ENCODE data around the gene SYTL2.

Gene SYTL2

GRCh38 chr11:85848006-85848405 lies 37.1 kb upstream of the SYTL2 start:
- TF ChIP-seq CTCF (IDR thresholded peaks at IDR 0.05), result no peak

GRCh38 chr11:85847436-85847835 lies 36.5 kb upstream of the SYTL2 start:
- no peak for TF ChIP-seq CTCF (IDR thresholded peaks at IDR 0.05)

- TF ChIP-seq CTCF (IDR thresholded peaks at IDR 0.05), result no peak
Measured at GRCh38 chr11:85845124-85845631, 34.2 kb upstream of the SYTL2 start.

GRCh38 chr11:85844439-85845123 lies 33.6 kb upstream of the SYTL2 start:
- TF ChIP-seq CTCF (IDR thresholded peaks at IDR 0.05), result no peak

GRCh38 chr11:85843929-85844328 lies 33.0 kb upstream of the SYTL2 start:
- no peak for TF ChIP-seq CTCF (IDR thresholded peaks at IDR 0.05)

GRCh38 chr11:85835729-85836128 lies 24.8 kb upstream of the SYTL2 start:
- TF ChIP-seq CTCF (IDR thresholded peaks at IDR 0.05), result no peak

- no peak for TF ChIP-seq CTCF (IDR thresholded peaks at IDR 0.05)
Measured at GRCh38 chr11:85835263-85835662, 24.3 kb upstream of the SYTL2 start.

- no peak for TF ChIP-seq CTCF (IDR thresholded peaks at IDR 0.05)
Measured at GRCh38 chr11:85831050-85831449, 20.1 kb upstream of the SYTL2 start.

Measured in LNCAP (cell line).